Measurements from ENCODE around the gene MCTP1. TPM values are rescaled to one million over a fixed set of nuclear protein-coding genes. Genes with fewer than 3 reads are reported as not detected.

MCTP1 gene
- total RNA-seq, 4 donors from 2014 or later: 3.5 to 19.8 (median 5.8) TPM

DNA sequence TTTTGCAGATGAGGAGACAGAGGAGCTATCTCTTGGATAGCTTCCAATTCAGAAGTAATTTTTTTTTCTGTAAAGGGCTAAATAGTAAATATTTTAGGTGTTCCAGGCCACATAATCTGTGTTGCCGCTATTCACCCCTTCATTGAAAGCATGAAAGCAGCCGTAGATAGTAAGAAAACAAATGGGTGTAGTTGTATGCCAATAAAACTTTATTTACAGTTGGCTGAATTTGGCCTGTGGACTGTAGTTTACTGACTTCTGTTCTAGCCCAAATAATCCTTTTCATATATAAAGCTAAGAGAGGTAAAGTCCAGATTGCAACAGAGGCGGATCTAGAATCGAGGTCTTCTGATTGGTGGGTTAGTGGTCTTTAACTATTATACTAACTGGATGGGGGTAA lies 537.5 kb downstream of the MCTP1 start:
- Histone ChIP-seq H3K27ac (no peak overlapping the region), H3K4me3 (no peak overlapping the region), H3K4me1 (no peaks in the 10 kb centered on the region), H3K9me3 (no peaks in the 10 kb centered on the region), H3K27me3 (no peaks in the 10 kb centered on the region), H3K36me3 (no peaks in the 10 kb centered on the region)
- WGBS, 2 donors: 63 to 89% methylated on average over 4 of the region's 4 CpGs
- intact Hi-C loops (cut with DNase I): no loop called here
- no peak for DNase-seq
- TF ChIP-seq, protein P1, sequence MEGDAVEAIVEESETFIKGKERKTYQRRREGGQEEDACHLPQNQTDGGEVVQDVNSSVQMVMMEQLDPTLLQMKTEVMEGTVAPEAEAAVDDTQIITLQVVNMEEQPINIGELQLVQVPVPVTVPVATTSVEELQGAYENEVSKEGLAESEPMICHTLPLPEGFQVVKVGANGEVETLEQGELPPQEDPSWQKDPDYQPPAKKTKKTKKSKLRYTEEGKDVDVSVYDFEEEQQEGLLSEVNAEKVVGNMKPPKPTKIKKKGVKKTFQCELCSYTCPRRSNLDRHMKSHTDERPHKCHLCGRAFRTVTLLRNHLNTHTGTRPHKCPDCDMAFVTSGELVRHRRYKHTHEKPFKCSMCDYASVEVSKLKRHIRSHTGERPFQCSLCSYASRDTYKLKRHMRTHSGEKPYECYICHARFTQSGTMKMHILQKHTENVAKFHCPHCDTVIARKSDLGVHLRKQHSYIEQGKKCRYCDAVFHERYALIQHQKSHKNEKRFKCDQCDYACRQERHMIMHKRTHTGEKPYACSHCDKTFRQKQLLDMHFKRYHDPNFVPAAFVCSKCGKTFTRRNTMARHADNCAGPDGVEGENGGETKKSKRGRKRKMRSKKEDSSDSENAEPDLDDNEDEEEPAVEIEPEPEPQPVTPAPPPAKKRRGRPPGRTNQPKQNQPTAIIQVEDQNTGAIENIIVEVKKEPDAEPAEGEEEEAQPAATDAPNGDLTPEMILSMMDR (IDR thresholded peaks at IDR 0.05): no peak
- TF ChIP-seq POLR2A (IDR thresholded peaks at IDR 0.05): no peak

DNA sequence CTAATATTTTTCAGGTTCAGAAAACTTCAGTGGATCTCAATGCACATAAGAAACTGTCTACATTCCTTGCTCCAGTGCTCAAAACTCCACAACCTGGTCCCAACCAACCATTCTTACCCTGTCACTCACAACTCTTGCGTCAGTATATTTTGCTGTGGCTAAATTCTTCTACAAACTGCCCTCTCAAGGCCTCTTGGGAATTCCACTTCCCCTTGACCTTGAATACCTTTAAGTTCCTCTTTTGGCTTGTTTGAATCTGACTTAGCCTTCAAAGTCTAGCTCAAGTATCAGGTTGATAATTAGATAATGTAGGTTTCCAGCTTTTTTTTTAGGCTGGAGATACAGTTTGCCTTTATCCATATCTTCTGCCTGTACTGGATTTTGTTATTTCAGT lies 538.2 kb downstream of the MCTP1 start:
- WGBS, 2 donors: 70 to 77% methylated on average over 1 of the region's 1 CpG
- TF ChIP-seq, protein P1 (IDR thresholded peaks at IDR 0.05): no peak
- no peak for TF ChIP-seq POLR2A (IDR thresholded peaks at IDR 0.05)
- no peaks in the 10 kb centered on the region for H3K4me1 ChIP-seq
- no peak overlapping the region for H3K27ac ChIP-seq
- intact Hi-C loops (cut with DNase I): no loop called here
- H3K4me3 ChIP-seq: no peak overlapping the region
- no peaks in the 10 kb centered on the region for H3K36me3 ChIP-seq
- H3K9me3 ChIP-seq: no peaks in the 10 kb centered on the region
- no peaks in the 10 kb centered on the region for H3K27me3 ChIP-seq
- DNase-seq: no peak

DNA sequence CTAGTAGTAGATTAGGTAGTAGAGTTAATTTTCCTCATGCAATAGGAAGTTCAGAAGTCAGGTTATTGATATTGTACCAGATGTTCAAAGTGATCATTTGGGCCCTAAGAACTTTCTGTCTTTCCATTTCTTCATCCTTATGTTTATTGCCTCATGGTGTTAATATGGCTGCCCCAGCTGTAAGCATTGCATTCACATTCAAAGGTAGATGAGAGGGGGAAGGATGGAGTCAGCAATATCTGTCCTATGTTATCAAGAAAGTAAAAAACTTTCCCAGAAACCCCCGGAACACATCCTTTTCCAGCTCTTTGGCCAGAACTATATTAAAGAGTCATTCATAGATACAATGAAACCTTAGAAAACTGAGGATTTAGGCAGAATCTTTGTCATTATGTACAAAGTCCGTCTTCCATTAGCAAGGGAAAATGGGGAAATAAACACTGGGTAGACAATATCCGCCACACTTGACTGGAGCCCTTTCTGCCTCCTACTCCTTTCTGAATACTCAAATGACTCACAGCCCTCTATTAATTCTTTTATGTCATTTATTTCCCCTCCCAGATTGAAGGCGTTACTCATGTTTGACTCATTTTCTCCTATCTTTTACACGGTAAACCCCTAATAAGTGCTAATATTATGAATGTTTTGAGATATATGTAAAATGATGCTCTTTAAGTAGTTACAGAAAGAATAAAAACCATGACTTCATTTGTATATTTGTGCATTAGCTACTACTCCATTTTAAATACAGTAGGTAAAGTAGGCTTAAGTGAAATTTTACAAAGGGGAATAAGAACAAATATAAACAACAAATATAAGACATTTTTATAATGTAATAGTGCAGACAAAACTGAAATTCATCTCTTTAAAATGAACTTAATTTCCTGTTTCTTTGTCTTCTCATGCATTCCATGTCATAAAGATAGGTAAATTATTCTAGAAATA lies 538.8 kb downstream of the MCTP1 start:
- Histone ChIP-seq H3K4me3 (no peak overlapping the region), H3K27ac (no peak overlapping the region), H3K4me1 (no peaks in the 10 kb centered on the region), H3K9me3 (no peaks in the 10 kb centered on the region), H3K36me3 (no peaks in the 10 kb centered on the region), H3K27me3 (no peaks in the 10 kb centered on the region)
- no peak for TF ChIP-seq POLR2A (IDR thresholded peaks at IDR 0.05)
- TF ChIP-seq, protein P1 (IDR thresholded peaks at IDR 0.05): no peak
- no peak for DNase-seq
- intact Hi-C loops (cut with DNase I): no loop called here
- WGBS, 2 donors: 29 to 30% methylated on average over 5 of the region's 5 CpGs

DNA sequence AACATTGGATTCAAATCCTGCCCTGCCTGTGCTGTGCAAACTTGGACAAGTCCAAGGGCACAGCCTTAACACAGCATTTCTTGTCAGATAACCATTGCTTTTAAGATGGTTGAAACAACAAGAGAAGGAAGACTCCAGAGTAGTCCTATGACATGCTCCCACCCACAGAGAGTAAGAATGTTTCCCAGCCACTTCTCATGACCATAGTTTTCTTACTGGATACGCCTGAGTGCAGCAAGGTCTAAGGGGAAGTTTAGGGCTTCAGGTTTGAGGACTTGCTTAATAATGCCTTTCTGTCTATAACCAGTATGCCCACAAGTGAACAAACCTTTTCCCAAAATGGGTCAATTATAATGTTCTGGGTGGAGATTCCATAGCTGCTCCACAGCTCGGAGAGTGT lies 540.0 kb downstream of the MCTP1 start:
- Histone ChIP-seq H3K4me1 (no peaks in the 10 kb centered on the region), H3K27ac (no peak overlapping the region), H3K9me3 (no peaks in the 10 kb centered on the region), H3K27me3 (no peaks in the 10 kb centered on the region), H3K36me3 (no peaks in the 10 kb centered on the region), H3K4me3 (no peak overlapping the region)
- intact Hi-C loops (cut with DNase I): no loop called here
- DNase-seq: no peak
- WGBS, 2 donors: 94 to 95% methylated on average over 2 of the region's 2 CpGs
- TF ChIP-seq, protein P1 (IDR thresholded peaks at IDR 0.05): no peak
- no peak for TF ChIP-seq POLR2A (IDR thresholded peaks at IDR 0.05)

DNA sequence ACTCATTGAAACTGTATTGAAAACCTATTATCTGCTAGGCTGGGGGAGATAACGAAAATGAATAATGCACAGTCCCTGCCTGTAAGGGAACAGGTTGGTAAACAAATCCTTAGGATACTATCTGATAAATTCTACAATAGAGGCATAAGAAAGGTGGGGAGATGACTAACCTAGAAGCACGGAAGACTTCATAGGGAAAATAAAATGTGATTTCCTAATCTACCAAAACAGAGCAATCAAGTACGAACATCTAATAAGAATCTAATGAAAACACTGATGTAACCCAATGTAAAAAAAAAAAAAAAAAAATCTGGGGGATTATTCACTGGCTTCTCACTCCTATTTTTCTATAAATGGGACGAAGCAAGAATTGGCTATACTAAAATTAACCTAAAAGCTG lies 542.0 kb downstream of the MCTP1 start:
- no peak overlapping the region for H3K4me3 ChIP-seq
- no peaks in the 10 kb centered on the region for H3K9me3 ChIP-seq
- intact Hi-C loops (cut with DNase I): no loop called here
- H3K4me1 ChIP-seq: no peaks in the 10 kb centered on the region
- no peaks in the 10 kb centered on the region for H3K27me3 ChIP-seq
- DNase-seq: no peak
- H3K36me3 ChIP-seq: no peaks in the 10 kb centered on the region
- no peak overlapping the region for H3K27ac ChIP-seq
- WGBS, 2 donors: 84% methylated on average over 4 of the region's 4 CpGs
- TF ChIP-seq, protein P1 (IDR thresholded peaks at IDR 0.05): no peak
- TF ChIP-seq POLR2A (IDR thresholded peaks at IDR 0.05): no peak
